Measurements from ENCODE around the gene MUC5B.

DNA sequence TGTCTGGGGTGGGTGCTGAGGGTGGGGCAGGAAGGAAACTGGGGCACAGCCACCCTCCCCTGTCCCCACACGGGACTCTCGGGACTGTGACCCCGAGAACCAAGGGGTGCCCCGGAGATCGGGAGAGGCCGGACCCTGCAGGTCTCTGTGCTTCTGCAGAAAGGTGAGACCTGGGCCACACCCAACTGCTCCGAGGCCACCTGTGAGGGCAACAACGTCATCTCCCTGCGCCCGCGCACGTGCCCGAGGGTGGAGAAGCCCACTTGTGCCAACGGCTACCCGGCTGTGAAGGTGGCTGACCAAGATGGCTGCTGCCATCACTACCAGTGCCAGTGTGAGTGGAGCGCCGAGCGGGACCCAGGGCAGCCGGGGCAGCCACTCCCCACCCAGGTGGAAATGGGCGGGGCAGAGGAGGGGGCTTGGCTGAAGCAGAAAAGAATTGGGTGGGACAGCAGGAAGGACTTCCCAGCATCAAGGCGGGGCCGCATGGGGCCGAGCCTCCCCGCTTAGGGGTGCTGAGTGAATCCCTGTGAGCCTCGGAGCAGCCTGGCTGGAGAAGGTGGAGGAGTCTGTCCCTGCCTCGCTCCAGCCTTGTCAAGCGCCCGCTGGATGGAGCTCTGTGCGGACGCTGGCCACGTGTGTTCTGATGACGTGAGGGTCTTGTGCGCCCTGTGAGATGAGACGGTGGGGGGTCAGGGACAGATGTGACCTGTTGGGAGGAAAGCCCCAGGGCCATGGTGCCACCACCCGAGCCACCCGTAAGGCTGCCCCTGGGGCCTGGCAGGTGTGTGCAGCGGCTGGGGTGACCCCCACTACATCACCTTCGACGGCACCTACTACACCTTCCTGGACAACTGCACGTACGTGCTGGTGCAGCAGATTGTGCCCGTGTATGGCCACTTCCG, 29.3 kb upstream of the MUC5B start:
- TF ChIP-seq CTCF (IDR thresholded peaks at IDR 0.05; ENCODE audit: low read depth, low read length, missing input control) (no peak), FOXA1 (IDR thresholded peaks at IDR 0.05) (no peak), ZBTB33 (IDR thresholded peaks at IDR 0.05) (no peak), MAX (IDR thresholded peaks at IDR 0.05) (no peak), JUND (IDR thresholded peaks at IDR 0.05) (no peak), HNF4G (IDR thresholded peaks at IDR 0.05) (no peak), HNF4A (conservative IDR thresholded peaks at IDR 0.05) (no peak), TAF1 (conservative IDR thresholded peaks at IDR 0.05) (no peak)
- TF ChIP-seq, protein P1, sequence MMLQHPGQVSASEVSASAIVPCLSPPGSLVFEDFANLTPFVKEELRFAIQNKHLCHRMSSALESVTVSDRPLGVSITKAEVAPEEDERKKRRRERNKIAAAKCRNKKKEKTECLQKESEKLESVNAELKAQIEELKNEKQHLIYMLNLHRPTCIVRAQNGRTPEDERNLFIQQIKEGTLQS (IDR thresholded peaks at IDR 0.05), result no peak
- TF ChIP-seq, protein P2, sequence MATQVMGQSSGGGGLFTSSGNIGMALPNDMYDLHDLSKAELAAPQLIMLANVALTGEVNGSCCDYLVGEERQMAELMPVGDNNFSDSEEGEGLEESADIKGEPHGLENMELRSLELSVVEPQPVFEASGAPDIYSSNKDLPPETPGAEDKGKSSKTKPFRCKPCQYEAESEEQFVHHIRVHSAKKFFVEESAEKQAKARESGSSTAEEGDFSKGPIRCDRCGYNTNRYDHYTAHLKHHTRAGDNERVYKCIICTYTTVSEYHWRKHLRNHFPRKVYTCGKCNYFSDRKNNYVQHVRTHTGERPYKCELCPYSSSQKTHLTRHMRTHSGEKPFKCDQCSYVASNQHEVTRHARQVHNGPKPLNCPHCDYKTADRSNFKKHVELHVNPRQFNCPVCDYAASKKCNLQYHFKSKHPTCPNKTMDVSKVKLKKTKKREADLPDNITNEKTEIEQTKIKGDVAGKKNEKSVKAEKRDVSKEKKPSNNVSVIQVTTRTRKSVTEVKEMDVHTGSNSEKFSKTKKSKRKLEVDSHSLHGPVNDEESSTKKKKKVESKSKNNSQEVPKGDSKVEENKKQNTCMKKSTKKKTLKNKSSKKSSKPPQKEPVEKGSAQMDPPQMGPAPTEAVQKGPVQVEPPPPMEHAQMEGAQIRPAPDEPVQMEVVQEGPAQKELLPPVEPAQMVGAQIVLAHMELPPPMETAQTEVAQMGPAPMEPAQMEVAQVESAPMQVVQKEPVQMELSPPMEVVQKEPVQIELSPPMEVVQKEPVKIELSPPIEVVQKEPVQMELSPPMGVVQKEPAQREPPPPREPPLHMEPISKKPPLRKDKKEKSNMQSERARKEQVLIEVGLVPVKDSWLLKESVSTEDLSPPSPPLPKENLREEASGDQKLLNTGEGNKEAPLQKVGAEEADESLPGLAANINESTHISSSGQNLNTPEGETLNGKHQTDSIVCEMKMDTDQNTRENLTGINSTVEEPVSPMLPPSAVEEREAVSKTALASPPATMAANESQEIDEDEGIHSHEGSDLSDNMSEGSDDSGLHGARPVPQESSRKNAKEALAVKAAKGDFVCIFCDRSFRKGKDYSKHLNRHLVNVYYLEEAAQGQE (IDR thresholded peaks at IDR 0.05), result no peak

All from liver (tissue), 3 donors.